Gastrocnemius medialis (tissue), 4 donors: ENCODE data around the gene EBP. TPM values are rescaled to one million over a fixed set of nuclear protein-coding genes. Genes with fewer than 3 reads are reported as not detected.

Experiments used
- ATAC-seq, 2 donors: fragments of 150-250 bp; one replicate each; pipeline ENCODE4 v1.9.1; 2016
- DNase-seq, 2 donors: peaks; one replicate each; pipeline ENCODE4 v3.0.0-alpha.2; 2019
- H3K27ac ChIP-seq, 4 donors: fragments of 200-600 bp; sonication (generic); 1 replicate in 1 of 4; 2 replicates in 3 of 4; pipeline ENCODE4 v1.5.1; 2016 to 2018; ENCODE audit warnings: mild to moderate bottlenecking in 2 of 4, moderate library complexity in 1 of 4
- H3K27me3 ChIP-seq, 3 donors: fragments of 200-600 bp; sonication (generic) in 2 of 3; 1 replicate in 1 of 3; 2 replicates in 2 of 3; pipeline versions ENCODE4 v1.5.1 to v1.6.0; 2016 to 2019; ENCODE audit warnings: mild to moderate bottlenecking in 1 of 3, moderate library complexity in 1 of 3
- H3K36me3 ChIP-seq, 2 donors: fragments of 200-600 bp; sonication (generic) in 1 of 2; one replicate each; pipeline ENCODE4 v1.5.1; 2017 to 2018
- H3K4me1 ChIP-seq, 2 donors: fragments of 200-600 bp; sonication (generic) in 1 of 2; one replicate each; pipeline ENCODE4 v1.5.1; 2016 to 2017; ENCODE audit warnings: mild to moderate bottlenecking in 2 of 2
- H3K4me3 ChIP-seq, 4 donors: fragments of 200-600 bp; sonication (generic) in 3 of 4; 1 replicate in 1 of 4; 2 replicates in 3 of 4; pipeline ENCODE4 v1.5.1; 2016 to 2019; ENCODE audit warnings: mild to moderate bottlenecking in 2 of 4
- H3K9me3 ChIP-seq, 3 donors: fragments of 200-600 bp; sonication (generic) in 2 of 3; 1 replicate in 1 of 3; 2 replicates in 2 of 3; pipeline ENCODE4 v1.5.1; 2016 to 2019
- POLR2A ChIP-seq, 2 donors: fragments of 450-650 bp; IDR thresholded peaks; one replicate each; pipeline ENCODE4 v1.6.1; 2017; ENCODE audit warnings: antibody characterized with exemption in 2 of 2, mild to moderate bottlenecking in 2 of 2, moderate library complexity in 2 of 2
- in situ Hi-C, 4 donors: fragments of 200-750 bp; cut with MboI; loops; one replicate each; pipeline versions ENCODE4 v1.15.0 to v1.8.0; 2017; ENCODE audit warnings: low sequenced_read_pairs in 4 of 4
- intact Hi-C: fragments of 100-400 bp; cut with DNase I; formaldehyde crosslinking; loops from one replicate; pipeline ENCODE4 v1.15.1; 2023; ENCODE audit warnings: low total_unique reads
- total RNA-seq, 4 donors: library from RNA; depleted of rRNA; stranded (reverse); fragments of >200 nt; gene quantifications; one replicate each; pipeline versions ENCODE4 v1.1.0 to v1.2.3, GENCODE V29; 2016
- TF ChIP-seq, protein P1 (sequence below), 5 experiments: fragments of 450-650 bp in 3 of 5; fragments of 200-600 bp in 2 of 5; sonication (generic) in 2 of 5; IDR thresholded peaks in 4 of 5; conservative IDR thresholded peaks in 1 of 5; 1 replicate in 4 of 5; 2 replicates in 1 of 5; pipeline ENCODE4 v1.5.1; 2016 to 2019; ENCODE audit warnings: antibody characterized with exemption in 5 of 5, mild to moderate bottlenecking in 3 of 5, moderate library complexity in 3 of 5

EBP gene
- total RNA-seq, 4 donors from 2014 or later = 2.7 to 5.3 (median 4.3) TPM

DNA sequence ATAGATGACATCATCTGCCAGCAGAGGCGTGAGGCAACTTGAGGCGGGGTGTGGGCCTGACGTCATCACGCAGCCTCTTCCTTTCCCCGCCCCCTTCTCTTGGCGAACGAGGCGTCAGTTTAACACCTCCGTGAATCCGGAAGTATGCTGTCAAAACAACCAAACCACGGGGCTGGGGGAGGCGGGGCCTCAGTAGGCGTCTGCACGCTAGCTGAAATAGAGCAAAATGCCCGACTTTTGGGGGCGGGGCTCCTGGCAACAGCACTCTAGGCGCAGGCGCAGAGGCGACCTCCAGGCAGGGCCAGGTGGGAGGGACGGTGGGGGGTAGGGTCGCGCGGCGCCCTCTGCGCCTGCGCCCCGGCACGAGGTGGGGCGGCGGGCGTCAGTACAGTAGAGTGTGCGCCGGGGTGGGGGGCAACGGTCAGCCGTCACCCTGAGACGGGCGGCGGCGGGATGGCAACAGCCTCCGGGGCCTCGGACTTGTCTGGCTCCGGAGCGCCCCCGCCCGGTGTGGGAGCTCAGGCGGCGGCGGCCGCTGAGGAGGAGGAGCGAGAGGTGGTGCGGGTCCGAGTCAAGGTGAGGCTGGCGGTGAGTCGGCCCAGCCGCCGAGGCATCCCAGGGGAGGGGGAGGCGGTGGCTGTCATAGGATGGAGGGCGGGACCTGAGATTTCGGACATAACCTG, 17.9 kb downstream of the EBP start, which contains the start of gene TBC1D25:
TBC1D25 (plus strand) TSS at position 370 of the 683 bp plus-strand sequence; CDS start at position 454, 84 bp downstream.
- Histone ChIP-seq H3K4me1 (peaks cover 0 to 3% of the 10 kb centered on the region in 2 donors), H3K4me3 (peak within 1 kb of the TSS; percentile 70 to 82 (median 78)), H3K36me3 (peaks cover 0 to 7% of the 10 kb centered on the region in 2 donors), H3K9me3 (no peaks in the 10 kb centered on the region), H3K27me3 (no peaks in the 10 kb centered on the region), H3K27ac (peak within 1 kb of the TSS; percentile 91 to 96 (median 92))
- in situ Hi-C loops (no loop called here), intact Hi-C loops (loop anchor here (1.0 to 10.0 kb wide), 4 partner anchors 31 to 265 kb away; partner anchors contain the start of genes FTSJ1, HDAC6, PORCN and RBM3)
- TF ChIP-seq, protein P1, sequence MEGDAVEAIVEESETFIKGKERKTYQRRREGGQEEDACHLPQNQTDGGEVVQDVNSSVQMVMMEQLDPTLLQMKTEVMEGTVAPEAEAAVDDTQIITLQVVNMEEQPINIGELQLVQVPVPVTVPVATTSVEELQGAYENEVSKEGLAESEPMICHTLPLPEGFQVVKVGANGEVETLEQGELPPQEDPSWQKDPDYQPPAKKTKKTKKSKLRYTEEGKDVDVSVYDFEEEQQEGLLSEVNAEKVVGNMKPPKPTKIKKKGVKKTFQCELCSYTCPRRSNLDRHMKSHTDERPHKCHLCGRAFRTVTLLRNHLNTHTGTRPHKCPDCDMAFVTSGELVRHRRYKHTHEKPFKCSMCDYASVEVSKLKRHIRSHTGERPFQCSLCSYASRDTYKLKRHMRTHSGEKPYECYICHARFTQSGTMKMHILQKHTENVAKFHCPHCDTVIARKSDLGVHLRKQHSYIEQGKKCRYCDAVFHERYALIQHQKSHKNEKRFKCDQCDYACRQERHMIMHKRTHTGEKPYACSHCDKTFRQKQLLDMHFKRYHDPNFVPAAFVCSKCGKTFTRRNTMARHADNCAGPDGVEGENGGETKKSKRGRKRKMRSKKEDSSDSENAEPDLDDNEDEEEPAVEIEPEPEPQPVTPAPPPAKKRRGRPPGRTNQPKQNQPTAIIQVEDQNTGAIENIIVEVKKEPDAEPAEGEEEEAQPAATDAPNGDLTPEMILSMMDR (IDR thresholded peaks at IDR 0.05 in 4 of 5, conservative IDR thresholded peaks at IDR 0.05 in 1 of 5) = peak; percentile 8 to 41 (median 30)
- peak; percentile 66 to 75 for TF ChIP-seq POLR2A (IDR thresholded peaks at IDR 0.05)
- peak; percentile 94 to 97 for ATAC-seq
- peak; percentile 95 to 98 for DNase-seq

- H3K4me3 ChIP-seq = peak overlapping the region; percentile 70 to 82 (median 78)
- peak overlapping the region; percentile 91 to 96 (median 92) for H3K27ac ChIP-seq
- ATAC-seq = peak; percentile 49 to 54
- in situ Hi-C loops = no loop called here
- intact Hi-C loops = no loop called here
- H3K9me3 ChIP-seq = no peaks in the 10 kb centered on the region
- no peaks in the 10 kb centered on the region for H3K27me3 ChIP-seq
- peaks cover 0 to 11% of the 10 kb centered on the region in 2 donors for H3K36me3 ChIP-seq
- peaks cover 0 to 3% of the 10 kb centered on the region in 2 donors for H3K4me1 ChIP-seq
- DNase-seq = peak in 1 of 2 donors; percentile 29
- TF ChIP-seq, protein P1 (IDR thresholded peaks at IDR 0.05 in 4 of 5, conservative IDR thresholded peaks at IDR 0.05 in 1 of 5) = no peak
- TF ChIP-seq POLR2A (IDR thresholded peaks at IDR 0.05) = no peak
Observed at GRCh38 chrX:48540028-48540375, 18.4 kb downstream of the EBP start.

- Histone ChIP-seq H3K27me3 (no peaks in the 10 kb centered on the region), H3K36me3 (peaks cover 0 to 12% of the 10 kb centered on the region in 2 donors), H3K9me3 (no peaks in the 10 kb centered on the region), H3K4me1 (peaks cover 0 to 3% of the 10 kb centered on the region in 2 donors), H3K27ac (peak overlapping the region; percentile 91 to 96 (median 92)), H3K4me3 (peak overlapping the region; percentile 70 to 82 (median 78))
- DNase-seq (no peak), ATAC-seq (no peak)
- TF ChIP-seq, protein P1 (IDR thresholded peaks at IDR 0.05 in 4 of 5, conservative IDR thresholded peaks at IDR 0.05 in 1 of 5) = no peak
- intact Hi-C loops (no loop called here), in situ Hi-C loops (no loop called here)
Observed at GRCh38 chrX:48540480-48540879, 18.9 kb downstream of the EBP start.

- no peak for DNase-seq
Observed at GRCh38 chrX:48541140-48541814, 19.7 kb downstream of the EBP start.

More at GRCh38 chrX:48541140-48541814, 19.7 kb downstream of the EBP start:
- H3K4me1 ChIP-seq = peaks cover 0 to 3% of the 10 kb centered on the region in 2 donors
- no peaks in the 10 kb centered on the region for H3K27me3 ChIP-seq
- no peak overlapping the region for H3K4me3 ChIP-seq
- no peak overlapping the region for H3K27ac ChIP-seq
- peaks cover 0 to 12% of the 10 kb centered on the region in 2 donors for H3K36me3 ChIP-seq
- in situ Hi-C loops = no loop called here
- H3K9me3 ChIP-seq = no peaks in the 10 kb centered on the region
- ATAC-seq = no peak
- intact Hi-C loops = no loop called here
- TF ChIP-seq POLR2A (IDR thresholded peaks at IDR 0.05) = no peak
- TF ChIP-seq, protein P1 (IDR thresholded peaks at IDR 0.05 in 4 of 5, conservative IDR thresholded peaks at IDR 0.05 in 1 of 5) = no peak
